K562 (cell line): ENCODE data around the gene KRT71.

Experiments used
- ARID3B ChIP-seq: fragments of 250-450 bp; sonication (Bioruptor Pico); IDR thresholded peaks from 2 replicates; pipeline ENCODE4 v1.4.0; 2020; ENCODE audit warnings: borderline replicate concordance
- JUNB ChIP-seq: fragments of 450-650 bp; formaldehyde crosslinking; conservative IDR thresholded peaks from 2 replicates; pipeline ENCODE4 v1.4.0; 2020; ENCODE audit warnings: mild to moderate bottlenecking
- MTA1 ChIP-seq: fragments of 450-650 bp; IDR thresholded peaks from 2 replicates; pipeline ENCODE4 v1.6.1; 2017; ENCODE audit warnings: borderline replicate concordance
- POLR2A ChIP-seq: fragments of 450-650 bp; conservative IDR thresholded peaks from 2 replicates; pipeline ENCODE4 v1.6.1; 2016
- ZBTB8A ChIP-seq: fragments of 450-650 bp; IDR thresholded peaks from 2 replicates; pipeline ENCODE4 v1.6.1; 2018; ENCODE audit warnings: mild to moderate bottlenecking, moderate library complexity; ENCODE audit not compliant: partially characterized antibody
- ZNF384 ChIP-seq: IDR thresholded peaks from 2 replicates; pipeline ENCODE4 v1.6.1; 2012; ENCODE audit warnings: low read depth, low read length, improper control_type of control experiment
- TF ChIP-seq, protein P1 (sequence below): fragments of 250-450 bp; sonication (Bioruptor Pico); IDR thresholded peaks from 2 replicates; pipeline ENCODE4 v1.5.0; 2021; ENCODE audit warnings: mild to moderate bottlenecking, borderline replicate concordance
- TF ChIP-seq, protein P2 (sequence below), 3 experiments: IDR thresholded peaks in 2 of 3; conservative IDR thresholded peaks in 1 of 3; 2 replicates each; pipeline ENCODE4 v1.5.1; 2011 to 2012; ENCODE audit warnings: low read length in 3 of 3, mild to moderate bottlenecking in 3 of 3, control low read depth in 2 of 3, improper control_type of control experiment in 1 of 3, inconsistent platforms in 1 of 3, low read depth in 1 of 3, mixed read lengths in 1 of 3, moderate library complexity in 1 of 3; ENCODE audit not compliant: insufficient read depth in 2 of 3
- TF ChIP-seq, protein P3 (sequence below): fragments of 200-800 bp; sonication (Bioruptor generic); IDR thresholded peaks from 2 replicates; pipeline ENCODE4 v1.6.1; 2016; ENCODE audit warnings: missing genetic modification characterization, missing compliant biosample characterization

GRCh38 chr12:52552681-52553195, at the start of gene KRT71:
- TF ChIP-seq, protein P1, sequence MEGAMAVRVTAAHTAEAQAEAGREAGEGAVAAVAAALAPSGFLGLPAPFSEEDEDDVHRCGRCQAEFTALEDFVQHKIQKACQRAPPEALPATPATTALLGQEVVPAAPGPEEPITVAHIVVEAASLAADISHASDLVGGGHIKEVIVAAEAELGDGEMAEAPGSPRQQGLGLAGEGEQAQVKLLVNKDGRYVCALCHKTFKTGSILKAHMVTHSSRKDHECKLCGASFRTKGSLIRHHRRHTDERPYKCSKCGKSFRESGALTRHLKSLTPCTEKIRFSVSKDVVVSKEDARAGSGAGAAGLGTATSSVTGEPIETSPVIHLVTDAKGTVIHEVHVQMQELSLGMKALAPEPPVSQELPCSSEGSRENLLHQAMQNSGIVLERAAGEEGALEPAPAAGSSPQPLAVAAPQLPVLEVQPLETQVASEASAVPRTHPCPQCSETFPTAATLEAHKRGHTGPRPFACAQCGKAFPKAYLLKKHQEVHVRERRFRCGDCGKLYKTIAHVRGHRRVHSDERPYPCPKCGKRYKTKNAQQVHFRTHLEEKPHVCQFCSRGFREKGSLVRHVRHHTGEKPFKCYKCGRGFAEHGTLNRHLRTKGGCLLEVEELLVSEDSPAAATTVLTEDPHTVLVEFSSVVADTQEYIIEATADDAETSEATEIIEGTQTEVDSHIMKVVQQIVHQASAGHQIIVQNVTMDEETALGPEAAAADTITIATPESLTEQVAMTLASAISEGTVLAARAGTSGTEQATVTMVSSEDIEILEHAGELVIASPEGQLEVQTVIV (CRISPR knock-in tag) = no peak
- TF ChIP-seq ZNF384 (no peak), MTA1 (no peak), JUNB (CRISPR knock-in tag) (no peak), ARID3B (CRISPR knock-in tag) (no peak), ZBTB8A (no peak), POLR2A (no peak)
- TF ChIP-seq, protein P2, sequence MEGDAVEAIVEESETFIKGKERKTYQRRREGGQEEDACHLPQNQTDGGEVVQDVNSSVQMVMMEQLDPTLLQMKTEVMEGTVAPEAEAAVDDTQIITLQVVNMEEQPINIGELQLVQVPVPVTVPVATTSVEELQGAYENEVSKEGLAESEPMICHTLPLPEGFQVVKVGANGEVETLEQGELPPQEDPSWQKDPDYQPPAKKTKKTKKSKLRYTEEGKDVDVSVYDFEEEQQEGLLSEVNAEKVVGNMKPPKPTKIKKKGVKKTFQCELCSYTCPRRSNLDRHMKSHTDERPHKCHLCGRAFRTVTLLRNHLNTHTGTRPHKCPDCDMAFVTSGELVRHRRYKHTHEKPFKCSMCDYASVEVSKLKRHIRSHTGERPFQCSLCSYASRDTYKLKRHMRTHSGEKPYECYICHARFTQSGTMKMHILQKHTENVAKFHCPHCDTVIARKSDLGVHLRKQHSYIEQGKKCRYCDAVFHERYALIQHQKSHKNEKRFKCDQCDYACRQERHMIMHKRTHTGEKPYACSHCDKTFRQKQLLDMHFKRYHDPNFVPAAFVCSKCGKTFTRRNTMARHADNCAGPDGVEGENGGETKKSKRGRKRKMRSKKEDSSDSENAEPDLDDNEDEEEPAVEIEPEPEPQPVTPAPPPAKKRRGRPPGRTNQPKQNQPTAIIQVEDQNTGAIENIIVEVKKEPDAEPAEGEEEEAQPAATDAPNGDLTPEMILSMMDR (IDR thresholded peaks at IDR 0.05 in 2 of 3, conservative IDR thresholded peaks at IDR 0.05 in 1 of 3; ENCODE audit: insufficient read depth in 2 of 3, low read depth in 1 of 3, low read length in 3 of 3) = no peak
- TF ChIP-seq, protein P3, sequence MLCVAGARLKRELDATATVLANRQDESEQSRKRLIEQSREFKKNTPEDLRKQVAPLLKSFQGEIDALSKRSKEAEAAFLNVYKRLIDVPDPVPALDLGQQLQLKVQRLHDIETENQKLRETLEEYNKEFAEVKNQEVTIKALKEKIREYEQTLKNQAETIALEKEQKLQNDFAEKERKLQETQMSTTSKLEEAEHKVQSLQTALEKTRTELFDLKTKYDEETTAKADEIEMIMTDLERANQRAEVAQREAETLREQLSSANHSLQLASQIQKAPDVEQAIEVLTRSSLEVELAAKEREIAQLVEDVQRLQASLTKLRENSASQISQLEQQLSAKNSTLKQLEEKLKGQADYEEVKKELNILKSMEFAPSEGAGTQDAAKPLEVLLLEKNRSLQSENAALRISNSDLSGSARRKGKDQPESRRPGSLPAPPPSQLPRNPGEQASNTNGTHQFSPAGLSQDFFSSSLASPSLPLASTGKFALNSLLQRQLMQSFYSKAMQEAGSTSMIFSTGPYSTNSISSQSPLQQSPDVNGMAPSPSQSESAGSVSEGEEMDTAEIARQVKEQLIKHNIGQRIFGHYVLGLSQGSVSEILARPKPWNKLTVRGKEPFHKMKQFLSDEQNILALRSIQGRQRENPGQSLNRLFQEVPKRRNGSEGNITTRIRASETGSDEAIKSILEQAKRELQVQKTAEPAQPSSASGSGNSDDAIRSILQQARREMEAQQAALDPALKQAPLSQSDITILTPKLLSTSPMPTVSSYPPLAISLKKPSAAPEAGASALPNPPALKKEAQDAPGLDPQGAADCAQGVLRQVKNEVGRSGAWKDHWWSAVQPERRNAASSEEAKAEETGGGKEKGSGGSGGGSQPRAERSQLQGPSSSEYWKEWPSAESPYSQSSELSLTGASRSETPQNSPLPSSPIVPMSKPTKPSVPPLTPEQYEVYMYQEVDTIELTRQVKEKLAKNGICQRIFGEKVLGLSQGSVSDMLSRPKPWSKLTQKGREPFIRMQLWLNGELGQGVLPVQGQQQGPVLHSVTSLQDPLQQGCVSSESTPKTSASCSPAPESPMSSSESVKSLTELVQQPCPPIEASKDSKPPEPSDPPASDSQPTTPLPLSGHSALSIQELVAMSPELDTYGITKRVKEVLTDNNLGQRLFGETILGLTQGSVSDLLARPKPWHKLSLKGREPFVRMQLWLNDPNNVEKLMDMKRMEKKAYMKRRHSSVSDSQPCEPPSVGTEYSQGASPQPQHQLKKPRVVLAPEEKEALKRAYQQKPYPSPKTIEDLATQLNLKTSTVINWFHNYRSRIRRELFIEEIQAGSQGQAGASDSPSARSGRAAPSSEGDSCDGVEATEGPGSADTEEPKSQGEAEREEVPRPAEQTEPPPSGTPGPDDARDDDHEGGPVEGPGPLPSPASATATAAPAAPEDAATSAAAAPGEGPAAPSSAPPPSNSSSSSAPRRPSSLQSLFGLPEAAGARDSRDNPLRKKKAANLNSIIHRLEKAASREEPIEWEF = no peak
